ENCODE data around the gene GFAP. TPM values are rescaled to one million over a fixed set of nuclear protein-coding genes. Genes with fewer than 3 reads are reported as not detected.

The GFAP gene
- total RNA-seq, 4 donors from 2014 or later = 2.4 to 15.3 (median 5.2) TPM

- TF ChIP-seq CTCF (IDR thresholded peaks at IDR 0.05; ENCODE audit: low read depth) = no peak
Observed at GRCh38 chr17:44887016-44887415, 28.3 kb downstream of the GFAP start.

- no peak for TF ChIP-seq CTCF (IDR thresholded peaks at IDR 0.05; ENCODE audit: low read depth)
Observed at GRCh38 chr17:44884941-44885340, 30.4 kb downstream of the GFAP start.

GRCh38 chr17:44881145-44881544 lies 34.2 kb downstream of the GFAP start:
- no peak for TF ChIP-seq CTCF (IDR thresholded peaks at IDR 0.05; ENCODE audit: low read depth)

- TF ChIP-seq CTCF (IDR thresholded peaks at IDR 0.05; ENCODE audit: low read depth) = no peak
Observed at GRCh38 chr17:44880062-44880461, 35.2 kb downstream of the GFAP start.

- TF ChIP-seq CTCF (IDR thresholded peaks at IDR 0.05; ENCODE audit: low read depth) = no peak
Observed at GRCh38 chr17:44879376-44879775, 35.9 kb downstream of the GFAP start.

- TF ChIP-seq CTCF (IDR thresholded peaks at IDR 0.05; ENCODE audit: low read depth) = no peak
Observed at GRCh38 chr17:44878627-44879221, 36.6 kb downstream of the GFAP start.

- TF ChIP-seq CTCF (IDR thresholded peaks at IDR 0.05; ENCODE audit: low read depth) = no peak
Observed at GRCh38 chr17:44877121-44877520, 38.2 kb downstream of the GFAP start.

Data from subcutaneous adipose tissue (tissue), 4 donors.